NCI-H2029 (cell line): Measurements from ENCODE around the gene A3GALT2.
"Not testable (repeated sequence)": the region's sequence is repeated elsewhere in the genome, so short reads cannot be mapped to it uniquely, and the experiment has no call there.

Experiments used
- DNase-seq: peaks from one replicate; lab custom pipeline; 2025; lab: John Stamatoyannopoulos, UW

A3GALT2 gene

GRCh38 chr1:33312413-33312749 lies 8.5 kb downstream of the A3GALT2 start:
- no peak for DNase-seq

- DNase-seq = no peak
Measured at GRCh38 chr1:33311706-33312412, 9.0 kb downstream of the A3GALT2 start.

- no peak for DNase-seq
Measured at GRCh38 chr1:33310702-33311101, 10.2 kb downstream of the A3GALT2 start.

- DNase-seq = not testable (repeated sequence)
Measured at GRCh38 chr1:33309351-33309750, 11.5 kb downstream of the A3GALT2 start.

- no peak for DNase-seq
Measured at GRCh38 chr1:33307494-33307864, 13.4 kb downstream of the A3GALT2 start.

GRCh38 chr1:33306653-33307493 lies 14.0 kb downstream of the A3GALT2 start:
- DNase-seq = no peak

- DNase-seq = no peak
Measured at GRCh38 chr1:33305816-33306652, 14.9 kb downstream of the A3GALT2 start.

- no peak for DNase-seq
Measured at GRCh38 chr1:33305016-33305415, 15.9 kb downstream of the A3GALT2 start.

GRCh38 chr1:33302325-33302724 lies 18.6 kb downstream of the A3GALT2 start:
- DNase-seq = no peak

- no peak for DNase-seq
Measured at GRCh38 chr1:33301273-33301984, 19.5 kb downstream of the A3GALT2 start.

GRCh38 chr1:33300673-33301072 lies 20.2 kb downstream of the A3GALT2 start:
- peak; percentile 8 for DNase-seq

GRCh38 chr1:33299461-33300155 lies 21.3 kb downstream of the A3GALT2 start:
- no peak for DNase-seq

- DNase-seq = peak; percentile 52
Measured at GRCh38 chr1:33298623-33299277, 22.1 kb downstream of the A3GALT2 start.

GRCh38 chr1:33297911-33298622 lies 22.8 kb downstream of the A3GALT2 start:
- no peak for DNase-seq

- DNase-seq = no peak
Measured at GRCh38 chr1:33296824-33297223, 24.1 kb downstream of the A3GALT2 start.

GRCh38 chr1:33296082-33296458 lies 24.8 kb downstream of the A3GALT2 start:
- no peak for DNase-seq

- DNase-seq = peak; percentile 52
Measured at GRCh38 chr1:33295450-33296081, 25.3 kb downstream of the A3GALT2 start.

- no peak for DNase-seq
Measured at GRCh38 chr1:33295023-33295422, 25.9 kb downstream of the A3GALT2 start.
